ENCODE data around the gene GGN.

DNA sequence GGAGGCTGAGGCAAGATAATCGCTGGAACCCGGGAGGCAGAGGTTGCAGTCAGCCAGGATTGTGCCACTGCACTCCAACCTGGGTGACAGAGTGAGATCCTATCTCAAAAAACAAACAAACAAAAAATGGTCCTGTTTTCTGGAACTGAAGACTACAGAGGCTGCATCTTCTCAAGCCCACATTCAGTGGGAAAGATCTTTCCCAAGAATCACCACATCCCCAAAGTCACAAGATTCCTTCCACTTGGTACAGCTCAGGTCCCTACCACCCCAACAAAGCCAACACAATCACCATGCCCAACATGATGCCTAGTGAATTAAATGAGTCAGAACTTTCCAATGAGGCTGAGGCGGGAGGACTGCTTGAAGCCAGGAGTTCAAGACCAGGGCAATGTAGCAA, 37.0 kb downstream of the GGN start:
- TF ChIP-seq TAF1 (IDR thresholded peaks at IDR 0.05; ENCODE audit: borderline replicate concordance, low read depth, low read length) (no peak), POLR2AphosphoS5 (IDR thresholded peaks at IDR 0.05; ENCODE audit: low read depth, low read length) (no peak), POLR2A (IDR thresholded peaks at IDR 0.05; ENCODE audit: low read depth, low read length) (no peak)

All from GM12892 (cell line).